ENCODE measurements around the gene ADAP2.
"Not testable (repeated sequence)": the region's sequence is repeated elsewhere in the genome, so short reads cannot be mapped to it uniquely, and the experiment has no call there.

Gene ADAP2

GRCh38 chr17:30967911-30968310 lies 46.2 kb downstream of the ADAP2 start:
- in situ Hi-C loops (cut with MboI; ENCODE audit: low sequenced_read_pairs): not testable (repeated sequence)

GRCh38 chr17:30969989-30970830 lies 48.5 kb downstream of the ADAP2 start:
- in situ Hi-C loops (cut with MboI; ENCODE audit: low sequenced_read_pairs): no loop called here

- in situ Hi-C loops (cut with MboI; ENCODE audit: low sequenced_read_pairs): no loop called here
Observed at GRCh38 chr17:30970831-30971567, 49.3 kb downstream of the ADAP2 start, which contains the start of gene RNF135. Gene RNF135 (plus strand): TSS chr17:30971039. CDS start chr17:30971074, 35 bp downstream.

- in situ Hi-C loops (cut with MboI; ENCODE audit: low sequenced_read_pairs): no loop called here
Observed at GRCh38 chr17:30975042-30975820, 53.5 kb downstream of the ADAP2 start.

- in situ Hi-C loops (cut with MboI; ENCODE audit: low sequenced_read_pairs): not testable (repeated sequence)
Observed at GRCh38 chr17:30979919-30980318, 58.2 kb downstream of the ADAP2 start.

- in situ Hi-C loops (cut with MboI; ENCODE audit: low sequenced_read_pairs): no loop called here
Observed at GRCh38 chr17:30981531-30982519, 60.1 kb downstream of the ADAP2 start.

GRCh38 chr17:30982855-30983254 lies 61.1 kb downstream of the ADAP2 start:
- in situ Hi-C loops (cut with MboI; ENCODE audit: low sequenced_read_pairs): no loop called here

- in situ Hi-C loops (cut with MboI; ENCODE audit: low sequenced_read_pairs): no loop called here
Observed at GRCh38 chr17:30990458-30990857, 68.7 kb downstream of the ADAP2 start.

GRCh38 chr17:30992551-30992950 lies 70.8 kb downstream of the ADAP2 start:
- in situ Hi-C loops (cut with MboI; ENCODE audit: low sequenced_read_pairs): no loop called here

GRCh38 chr17:30995347-30995746 lies 73.6 kb downstream of the ADAP2 start:
- in situ Hi-C loops (cut with MboI; ENCODE audit: low sequenced_read_pairs): no loop called here

GRCh38 chr17:30996486-30996885 lies 74.7 kb downstream of the ADAP2 start:
- in situ Hi-C loops (cut with MboI; ENCODE audit: low sequenced_read_pairs): no loop called here

GRCh38 chr17:30997270-30997669 lies 75.5 kb downstream of the ADAP2 start:
- in situ Hi-C loops (cut with MboI; ENCODE audit: low sequenced_read_pairs): no loop called here

- in situ Hi-C loops (cut with MboI; ENCODE audit: low sequenced_read_pairs): no loop called here
Observed at GRCh38 chr17:30997842-30998241, 76.1 kb downstream of the ADAP2 start.

GRCh38 chr17:31002047-31002446 lies 80.3 kb downstream of the ADAP2 start:
- in situ Hi-C loops (cut with MboI; ENCODE audit: low sequenced_read_pairs): no loop called here

- in situ Hi-C loops (cut with MboI; ENCODE audit: low sequenced_read_pairs): no loop called here
Observed at GRCh38 chr17:31003225-31003866, 81.6 kb downstream of the ADAP2 start.

- in situ Hi-C loops (cut with MboI; ENCODE audit: low sequenced_read_pairs): no loop called here
Observed at GRCh38 chr17:31004160-31004559, 82.4 kb downstream of the ADAP2 start.

- in situ Hi-C loops (cut with MboI; ENCODE audit: low sequenced_read_pairs): no loop called here
Observed at GRCh38 chr17:31007695-31008373, 86.1 kb downstream of the ADAP2 start.

GRCh38 chr17:31008374-31009041 lies 86.8 kb downstream of the ADAP2 start:
- in situ Hi-C loops (cut with MboI; ENCODE audit: low sequenced_read_pairs): no loop called here

All from hTERT RPE-1 (cell line).